PC-9 (cell line): Measurements from ENCODE around the gene OR2A1.
"Not testable (repeated sequence)": the region's sequence is repeated elsewhere in the genome, so short reads cannot be mapped to it uniquely, and the experiment has no call there.

Source experiments
- EZH2 ChIP-seq: fragments of 200-600 bp; sonication (generic); IDR thresholded peaks from 2 replicates; pipeline ENCODE4 v1.8.0; 2017; ENCODE audit warnings: antibody characterized with exemption, low read depth
- TF ChIP-seq, protein P1 (sequence below): fragments of 200-600 bp; sonication (generic); conservative IDR thresholded peaks from 2 replicates; pipeline ENCODE4 v1.6.1; 2017; ENCODE audit warnings: mixed run types, antibody characterized with exemption, mild to moderate bottlenecking, moderate library complexity

DNA sequence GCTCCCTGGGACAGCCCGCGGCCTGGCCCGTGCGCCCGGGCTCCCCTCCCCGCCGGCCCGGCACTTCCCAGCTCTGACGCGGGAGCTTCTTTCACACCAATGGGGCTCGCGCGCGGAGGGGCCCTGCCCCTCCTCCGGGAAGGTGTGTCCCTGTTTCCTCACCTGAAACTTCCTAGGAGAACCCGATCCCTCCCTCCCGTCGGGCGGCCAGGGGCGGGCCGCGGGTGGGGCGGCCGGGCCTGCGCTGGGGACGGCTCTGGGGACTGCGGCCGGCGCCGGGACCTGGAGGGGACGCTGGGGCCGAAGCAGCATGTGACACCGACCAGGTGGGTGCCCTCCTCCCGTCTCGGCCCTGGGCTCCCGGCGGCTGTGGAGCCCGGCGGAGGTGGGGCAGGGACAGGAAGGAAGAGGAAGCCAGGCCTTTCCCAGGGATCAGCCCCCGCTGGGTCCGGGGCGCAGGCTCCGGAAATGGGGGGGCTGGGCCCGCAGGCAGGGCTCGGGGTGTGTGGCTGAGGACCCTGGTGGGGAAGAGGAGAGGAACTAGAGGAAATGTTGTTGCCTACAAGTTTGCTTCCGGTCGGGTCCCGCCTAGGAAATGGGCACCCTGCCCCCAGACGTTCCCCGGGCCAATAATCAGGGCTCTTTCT, 43.1 kb downstream of the OR2A1 start, which contains the start of gene ARHGEF5:
- TF ChIP-seq, protein P1, sequence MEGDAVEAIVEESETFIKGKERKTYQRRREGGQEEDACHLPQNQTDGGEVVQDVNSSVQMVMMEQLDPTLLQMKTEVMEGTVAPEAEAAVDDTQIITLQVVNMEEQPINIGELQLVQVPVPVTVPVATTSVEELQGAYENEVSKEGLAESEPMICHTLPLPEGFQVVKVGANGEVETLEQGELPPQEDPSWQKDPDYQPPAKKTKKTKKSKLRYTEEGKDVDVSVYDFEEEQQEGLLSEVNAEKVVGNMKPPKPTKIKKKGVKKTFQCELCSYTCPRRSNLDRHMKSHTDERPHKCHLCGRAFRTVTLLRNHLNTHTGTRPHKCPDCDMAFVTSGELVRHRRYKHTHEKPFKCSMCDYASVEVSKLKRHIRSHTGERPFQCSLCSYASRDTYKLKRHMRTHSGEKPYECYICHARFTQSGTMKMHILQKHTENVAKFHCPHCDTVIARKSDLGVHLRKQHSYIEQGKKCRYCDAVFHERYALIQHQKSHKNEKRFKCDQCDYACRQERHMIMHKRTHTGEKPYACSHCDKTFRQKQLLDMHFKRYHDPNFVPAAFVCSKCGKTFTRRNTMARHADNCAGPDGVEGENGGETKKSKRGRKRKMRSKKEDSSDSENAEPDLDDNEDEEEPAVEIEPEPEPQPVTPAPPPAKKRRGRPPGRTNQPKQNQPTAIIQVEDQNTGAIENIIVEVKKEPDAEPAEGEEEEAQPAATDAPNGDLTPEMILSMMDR = not testable (repeated sequence)
- not testable (repeated sequence) for TF ChIP-seq EZH2
